CD4-positive, alpha-beta memory T cell (primary cell): ENCODE results near the gene HCN1. TPM values are rescaled to one million over a fixed set of nuclear protein-coding genes. Genes with fewer than 3 reads are reported as not detected.
"Not testable (repeated sequence)": the region's sequence is repeated elsewhere in the genome, so short reads cannot be mapped to it uniquely, and the experiment has no call there.

Experiments
- CTCF ChIA-PET: fragments of 350-600 bp; sonication (Branson Sonifier 250); formaldehyde crosslinking; loops from one replicate; lab custom pipeline; 2021; ENCODE audit warnings: inconsistent platforms; ENCODE audit not compliant: partially characterized antibody; lab: Charles Lee
- POLR2A ChIA-PET: fragments of 350-600 bp; sonication (Branson Sonifier 250); formaldehyde crosslinking; loops from one replicate; lab custom pipeline; 2021; ENCODE audit not compliant: partially characterized antibody; lab: Charles Lee
- DNase-seq, 5 donors: peaks; one replicate each; pipeline versions ENCODE4 v3.0.0 to v3.0.0-alpha.2; 2020 to 2022; ENCODE audit warnings: mixed read lengths in 1 of 5
- H3K27ac ChIP-seq: one replicate; pipeline ENCODE4 v1.7.0; 2013; ENCODE audit warnings: low read depth, low read length
- H3K27me3 ChIP-seq: 2 replicates; pipeline ENCODE4 v1.7.0; 2013; ENCODE audit warnings: mild to moderate bottlenecking, low read length, moderate library complexity; ENCODE audit not compliant: insufficient read depth
- H3K36me3 ChIP-seq: 2 replicates; pipeline ENCODE4 v1.7.0; 2013; ENCODE audit warnings: mild to moderate bottlenecking, low read length, moderate library complexity; ENCODE audit not compliant: insufficient read depth
- H3K4me1 ChIP-seq: 2 replicates; pipeline ENCODE4 v1.7.0; 2013; ENCODE audit warnings: mild to moderate bottlenecking, low read length, moderate library complexity; ENCODE audit not compliant: insufficient read depth
- H3K4me3 ChIP-seq, 2 donors: one replicate each; pipeline ENCODE4 v1.7.0; 2013; ENCODE audit warnings: low read length in 2 of 2, mild to moderate bottlenecking in 1 of 2
- H3K9me3 ChIP-seq, 2 donors: one replicate each; pipeline ENCODE4 v1.7.0; 2013; ENCODE audit warnings: low read length in 2 of 2, control low read depth in 1 of 2; ENCODE audit not compliant: control insufficient read depth in 1 of 2
- H3K27ac Mint-ChIP-seq, 7 donors: one replicate each; pipeline ENCODE4 v1.8.0; 2020 to 2021; ENCODE audit warnings: mixed read lengths in 7 of 7, mild to moderate bottlenecking in 6 of 7, inconsistent platforms in 3 of 7, moderate library complexity in 3 of 7
- H3K27me3 Mint-ChIP-seq, 2 donors: one replicate each; pipeline ENCODE4 v1.8.0; 2020 to 2021; ENCODE audit warnings: mixed read lengths in 2 of 2
- H3K36me3 Mint-ChIP-seq, 2 donors: one replicate each; pipeline ENCODE4 v1.8.0; 2020 to 2021; ENCODE audit warnings: mixed read lengths in 2 of 2, inconsistent platforms in 1 of 2, mild to moderate bottlenecking in 1 of 2
- H3K4me1 Mint-ChIP-seq, 4 donors: one replicate each; pipeline ENCODE4 v1.8.0; 2020 to 2021; ENCODE audit warnings: mixed read lengths in 4 of 4, mild to moderate bottlenecking in 1 of 4
- H3K4me3 Mint-ChIP-seq, 8 donors: one replicate each; pipeline ENCODE4 v1.8.0; 2020 to 2021; ENCODE audit warnings: mixed read lengths in 8 of 8, mild to moderate bottlenecking in 7 of 8, moderate library complexity in 6 of 8, inconsistent platforms in 3 of 8
- H3K9me3 Mint-ChIP-seq, 8 donors: one replicate each; pipeline ENCODE4 v1.8.0; 2020 to 2021; ENCODE audit warnings: mixed read lengths in 8 of 8, mild to moderate bottlenecking in 5 of 8, inconsistent platforms in 3 of 8, moderate library complexity in 1 of 8
- intact Hi-C: fragments of 100-400 bp; cut with micrococcal nuclease; formaldehyde crosslinking; loops from one replicate; pipeline ENCODE4 v1.15.1; 2023
- polyA plus RNA-seq, 2 donors: library from polyadenylated mRNA; unstranded; fragments of 300-500 nt; fragmentation: Illumina TruSeq; gene quantifications; one replicate each; pipeline ENCODE4 v1.2.3, GENCODE V29; 2021
- total RNA-seq, 2 experiments: library from RNA; stranded (reverse); gene quantifications; one replicate each; pipeline ENCODE4 v1.2.3, GENCODE V29; 2021

The HCN1 gene
- total and polyA plus RNA-seq, 4 experiments from 2014 or later = not detected

DNA sequence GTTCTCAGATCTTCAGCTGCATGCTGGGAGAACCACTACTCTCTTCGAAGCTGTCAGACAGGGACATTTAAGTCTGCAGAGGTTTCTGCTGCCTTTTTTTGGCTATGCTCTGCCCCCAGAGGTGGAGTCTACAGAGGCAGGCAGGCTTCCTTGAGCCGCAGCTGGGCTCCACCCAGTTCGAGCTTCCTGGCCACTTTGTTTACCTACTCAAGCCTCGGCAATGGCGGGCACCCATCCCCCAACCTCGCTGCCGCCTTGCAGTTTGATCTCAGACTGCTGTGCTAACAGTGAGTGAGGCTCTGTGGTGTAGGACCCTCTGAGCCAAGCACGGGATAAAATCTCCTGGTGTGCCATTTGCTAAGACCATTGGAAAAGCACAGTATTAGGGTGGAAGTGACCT is 110.2 kb downstream of the HCN1 start:
- intact Hi-C loops, H3K27ac Mint-ChIP-seq, H3K27me3 Mint-ChIP-seq, H3K36me3 ChIP-seq, H3K4me3 Mint-ChIP-seq, POLR2A ChIA-PET, H3K27ac ChIP-seq, H3K4me3 ChIP-seq, H3K9me3 ChIP-seq, H3K4me1 Mint-ChIP-seq, H3K4me1 ChIP-seq, DNase-seq, H3K36me3 Mint-ChIP-seq, CTCF ChIA-PET, H3K27me3 ChIP-seq: not testable (repeated sequence)
- H3K9me3 Mint-ChIP-seq = peaks cover 0 to 28% (median 15%) of the 10 kb centered on the region in 8 donors

- no peak overlapping the region for H3K27ac Mint-ChIP-seq
- no peak overlapping the region for H3K4me3 ChIP-seq
- peaks cover 0 to 15% (median 12%) of the 10 kb centered on the region in 8 donors for H3K9me3 Mint-ChIP-seq
- H3K27me3 Mint-ChIP-seq = no peaks in the 10 kb centered on the region
- H3K4me3 Mint-ChIP-seq = no peak overlapping the region
- no peaks in the 10 kb centered on the region for H3K4me1 Mint-ChIP-seq
- DNase-seq = no peak
- H3K4me1 ChIP-seq = no peaks in the 10 kb centered on the region
- H3K36me3 ChIP-seq = no peaks in the 10 kb centered on the region
- POLR2A ChIA-PET = no interaction called here
- H3K27ac ChIP-seq = no peak overlapping the region
- H3K36me3 Mint-ChIP-seq = no peaks in the 10 kb centered on the region
- CTCF ChIA-PET = no interaction called here
- H3K9me3 ChIP-seq = no peaks in the 10 kb centered on the region
- H3K27me3 ChIP-seq = no peaks in the 10 kb centered on the region
- intact Hi-C loops = no loop called here
These were observed 117.9 kb downstream of the HCN1 start for GRCh38 chr5:45578270-45578669.

GRCh38 chr5:45568813-45569212 is 127.4 kb downstream of the HCN1 start:
- Histone ChIP-seq H3K4me1 (no peaks in the 10 kb centered on the region), H3K9me3 (no peaks in the 10 kb centered on the region), H3K36me3 (no peaks in the 10 kb centered on the region), H3K4me3 (no peak overlapping the region), H3K27ac (no peak overlapping the region), H3K27me3 (no peaks in the 10 kb centered on the region)
- peaks cover 3 to 26% (median 9%) of the 10 kb centered on the region in 8 donors for H3K9me3 Mint-ChIP-seq
- H3K4me1 Mint-ChIP-seq = no peaks in the 10 kb centered on the region
- intact Hi-C loops = no loop called here
- no peaks in the 10 kb centered on the region for H3K36me3 Mint-ChIP-seq
- H3K27ac Mint-ChIP-seq = no peak overlapping the region
- no peak for DNase-seq
- no peaks in the 10 kb centered on the region for H3K27me3 Mint-ChIP-seq
- H3K4me3 Mint-ChIP-seq = no peak overlapping the region
- POLR2A ChIA-PET = no interaction called here
- CTCF ChIA-PET = no interaction called here

DNA sequence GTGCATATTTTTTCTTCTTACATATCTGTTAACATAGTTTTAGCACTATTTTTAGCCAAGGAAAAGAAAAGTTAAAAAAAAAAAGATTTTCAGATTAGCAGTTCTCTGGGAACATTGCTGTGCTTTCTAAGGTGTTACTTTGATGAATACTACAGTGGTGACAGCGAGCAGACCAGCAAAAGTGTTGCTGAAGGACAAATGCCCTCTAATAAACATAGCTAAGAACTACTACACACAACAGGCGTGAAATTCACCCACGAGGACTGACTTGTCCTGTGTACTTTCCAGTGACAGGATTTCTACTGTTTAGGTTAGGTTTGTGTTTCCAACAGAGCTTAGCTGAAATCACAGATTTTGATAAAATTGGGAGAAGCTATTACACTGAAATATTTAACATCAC is 153.8 kb downstream of the HCN1 start:
- POLR2A ChIA-PET = no interaction called here
- intact Hi-C loops = no loop called here
- no peak for DNase-seq
- Histone ChIP-seq H3K4me3 (no peak overlapping the region), H3K27ac (no peak overlapping the region), H3K27me3 (no peaks in the 10 kb centered on the region), H3K9me3 (no peaks in the 10 kb centered on the region), H3K4me1 (no peaks in the 10 kb centered on the region), H3K36me3 (no peaks in the 10 kb centered on the region)
- H3K36me3 Mint-ChIP-seq = no peaks in the 10 kb centered on the region
- H3K9me3 Mint-ChIP-seq = peaks cover 0 to 28% (median 7%) of the 10 kb centered on the region in 8 donors
- H3K27ac Mint-ChIP-seq = no peak overlapping the region
- CTCF ChIA-PET = no interaction called here
- no peaks in the 10 kb centered on the region for H3K27me3 Mint-ChIP-seq
- H3K4me3 Mint-ChIP-seq = no peak overlapping the region
- no peaks in the 10 kb centered on the region for H3K4me1 Mint-ChIP-seq

- H3K4me3 Mint-ChIP-seq = no peak overlapping the region
- Histone ChIP-seq H3K4me3 (no peak overlapping the region), H3K4me1 (no peaks in the 10 kb centered on the region), H3K9me3 (no peaks in the 10 kb centered on the region), H3K36me3 (no peaks in the 10 kb centered on the region), H3K27me3 (no peaks in the 10 kb centered on the region), H3K27ac (no peak overlapping the region)
- no peak for DNase-seq
- intact Hi-C loops = no loop called here
- H3K36me3 Mint-ChIP-seq = no peaks in the 10 kb centered on the region
- ChIA-PET CTCF (no interaction called here), POLR2A (no interaction called here)
- peaks cover 0 to 22% (median 9%) of the 10 kb centered on the region in 8 donors for H3K9me3 Mint-ChIP-seq
- H3K27ac Mint-ChIP-seq = no peak overlapping the region
- H3K27me3 Mint-ChIP-seq = no peaks in the 10 kb centered on the region
- no peaks in the 10 kb centered on the region for H3K4me1 Mint-ChIP-seq
These were observed 162.5 kb downstream of the HCN1 start for GRCh38 chr5:45533663-45534062.

DNA sequence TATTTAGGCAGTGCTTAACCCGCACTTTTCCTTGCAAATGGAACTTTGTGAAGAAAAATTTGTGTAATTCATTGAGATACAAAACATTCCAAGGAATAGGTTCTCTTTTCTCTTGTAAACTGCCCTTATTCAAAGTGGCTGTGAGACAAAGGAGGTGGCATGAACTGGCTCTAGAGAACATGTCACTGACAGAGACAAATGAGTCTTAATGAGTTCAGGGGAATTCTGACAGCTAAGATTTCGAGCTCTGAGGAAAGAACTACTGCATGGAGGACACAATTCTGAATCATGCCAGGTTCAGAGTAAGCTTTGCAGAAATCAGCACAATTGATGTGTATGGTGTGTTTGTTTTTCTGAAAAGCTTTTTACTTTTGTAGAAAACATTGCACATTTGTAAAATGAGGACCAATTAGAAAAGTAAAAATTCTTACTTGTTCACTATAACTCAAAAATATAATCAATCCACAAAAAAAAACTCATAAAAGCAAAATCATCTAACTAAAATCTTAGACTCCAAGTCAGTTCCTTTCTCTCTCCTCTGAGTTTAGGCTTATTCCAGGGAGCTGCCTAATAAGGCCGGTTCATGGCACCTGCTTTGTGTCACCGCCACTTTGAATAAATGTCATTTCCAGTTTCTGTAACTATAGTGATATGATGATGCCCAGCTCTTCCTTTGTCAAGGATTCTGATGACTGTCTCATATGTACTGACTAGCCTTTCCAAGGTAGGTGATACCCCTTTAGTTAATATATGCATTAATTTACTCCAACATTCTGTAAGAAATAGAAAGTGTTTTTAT is 163.2 kb downstream of the HCN1 start:
- Histone ChIP-seq H3K9me3 (no peaks in the 10 kb centered on the region), H3K27ac (no peak overlapping the region), H3K4me3 (no peak overlapping the region), H3K36me3 (no peaks in the 10 kb centered on the region), H3K27me3 (no peaks in the 10 kb centered on the region), H3K4me1 (no peaks in the 10 kb centered on the region)
- peaks cover 0 to 22% (median 8%) of the 10 kb centered on the region in 8 donors for H3K9me3 Mint-ChIP-seq
- no peaks in the 10 kb centered on the region for H3K4me1 Mint-ChIP-seq
- no peak overlapping the region for H3K4me3 Mint-ChIP-seq
- H3K27ac Mint-ChIP-seq = no peak overlapping the region
- ChIA-PET POLR2A (no interaction called here), CTCF (no interaction called here)
- no peak for DNase-seq
- no peaks in the 10 kb centered on the region for H3K36me3 Mint-ChIP-seq
- intact Hi-C loops = no loop called here
- no peaks in the 10 kb centered on the region for H3K27me3 Mint-ChIP-seq

DNA sequence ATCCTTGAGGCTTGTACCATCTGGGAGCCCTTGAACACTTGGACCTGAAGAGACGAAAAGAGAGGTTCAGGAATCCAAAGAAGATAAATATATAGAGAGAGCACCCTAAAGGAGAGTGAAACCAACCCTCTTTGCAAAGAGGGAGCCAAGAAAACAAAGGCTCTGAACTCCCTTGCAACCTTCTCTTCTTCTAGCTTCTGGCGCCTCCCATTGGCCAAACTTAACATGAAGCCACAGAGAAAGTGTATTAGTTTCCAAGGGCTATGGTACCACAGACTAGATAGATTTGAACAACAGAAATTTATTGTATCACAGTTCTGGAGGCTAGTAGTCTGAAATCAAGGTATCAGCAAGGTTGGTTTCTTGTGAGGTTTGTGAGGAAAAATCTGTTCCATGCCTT is 175.1 kb downstream of the HCN1 start:
- POLR2A ChIA-PET = no interaction called here
- no peak overlapping the region for H3K27ac ChIP-seq
- Mint-ChIP-seq H3K4me3 (no peak overlapping the region), H3K9me3 (peaks cover 0 to 10% (median 1%) of the 10 kb centered on the region in 8 donors), H3K27ac (no peak overlapping the region), H3K4me1 (no peaks in the 10 kb centered on the region), H3K27me3 (no peaks in the 10 kb centered on the region), H3K36me3 (no peaks in the 10 kb centered on the region)
- no peak for DNase-seq
- no peak overlapping the region for H3K4me3 ChIP-seq
- no peaks in the 10 kb centered on the region for H3K27me3 ChIP-seq
- no peaks in the 10 kb centered on the region for H3K9me3 ChIP-seq
- intact Hi-C loops = no loop called here
- no peaks in the 10 kb centered on the region for H3K36me3 ChIP-seq
- no peaks in the 10 kb centered on the region for H3K4me1 ChIP-seq
- CTCF ChIA-PET = no interaction called here
